Measurements from ENCODE around the gene CXADR.

The CXADR gene

DNA sequence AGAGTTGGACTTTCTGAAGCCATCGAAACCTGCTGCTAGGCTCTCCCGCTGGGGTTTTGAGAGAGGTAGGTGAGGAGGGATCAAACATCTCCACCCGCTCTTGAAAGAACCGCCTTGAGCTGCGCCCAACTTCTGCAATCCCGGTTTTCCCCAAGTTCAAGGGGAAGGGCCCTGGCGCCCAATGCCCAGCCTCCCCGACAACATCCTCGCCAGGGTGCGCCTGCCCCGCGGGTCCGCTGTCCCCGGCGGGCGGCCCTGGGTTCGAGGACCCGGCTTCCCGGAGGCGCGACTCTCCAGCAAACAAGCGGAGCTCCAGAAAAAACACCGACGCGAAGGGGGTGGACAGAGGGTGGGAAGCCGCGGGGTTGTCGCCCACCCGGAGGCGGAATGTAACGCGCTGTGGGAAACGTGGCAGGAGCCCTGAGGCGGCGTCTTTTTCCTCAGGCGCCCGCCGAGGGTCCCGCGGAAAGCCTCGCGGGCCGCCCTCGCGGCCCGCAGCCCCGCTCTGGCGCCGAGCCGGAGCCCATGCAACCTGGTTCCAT lies 99.3 kb downstream of the CXADR start:
- TF ChIP-seq FOXA1 (IDR thresholded peaks at IDR 0.05) (no peak), CTBP1 (IDR thresholded peaks at IDR 0.05; ENCODE audit: borderline replicate concordance) (no peak), BHLHE40 (IDR thresholded peaks at IDR 0.05; ENCODE audit: borderline replicate concordance) (no peak), ARNT (IDR thresholded peaks at IDR 0.05) (no peak), ZNF384 (IDR thresholded peaks at IDR 0.05) (no peak), PKNOX1 (IDR thresholded peaks at IDR 0.05) (no peak), TARDBP (IDR thresholded peaks at IDR 0.05) (no peak), SUZ12 (IDR thresholded peaks at IDR 0.05) (no peak), ELF4 (IDR thresholded peaks at IDR 0.05) (no peak), HDGF (IDR thresholded peaks at IDR 0.05; ENCODE audit: borderline replicate concordance) (no peak), FOXK2 (IDR thresholded peaks at IDR 0.05) (no peak), L3MBTL2 (conservative IDR thresholded peaks at IDR 0.05) (no peak), SP1 (IDR thresholded peaks at IDR 0.05) (no peak), LEF1 (IDR thresholded peaks at IDR 0.05; ENCODE audit: borderline replicate concordance) (no peak), FOXM1 (IDR thresholded peaks at IDR 0.05; ENCODE audit: borderline replicate concordance) (no peak), NFRKB (IDR thresholded peaks at IDR 0.05) (no peak)
- CTCF ChIA-PET = interaction anchor here (1.5 kb wide), 1 partner anchor 100 kb away, joined by 3 read pairs; the partner anchor contains the start of gene CXADR
- POLR2A ChIA-PET = interaction anchor here (1.5 kb wide), 1 partner anchor 10 kb away, joined by 5 read pairs; no protein-coding TSS in a partner anchor
- no peak for DNase-seq (ENCODE audit: extremely low spot score)

- DNase-seq (ENCODE audit: extremely low spot score) = peak; percentile 93
- ChIA-PET POLR2A (interaction anchor here (1.5 kb wide), 1 partner anchor 10 kb away, joined by 5 read pairs; no protein-coding TSS in a partner anchor), CTCF (interaction anchor here (1.5 kb wide), 1 partner anchor 100 kb away, joined by 3 read pairs; the partner anchor contains the start of gene CXADR)
- no peak for TF ChIP-seq FOXM1 (IDR thresholded peaks at IDR 0.05; ENCODE audit: borderline replicate concordance)
- TF ChIP-seq L3MBTL2 (conservative IDR thresholded peaks at IDR 0.05) = peak; percentile 69; the same call in 1 of the 2 replicates
These were observed 99.9 kb downstream of the CXADR start, which contains the start of gene BTG3 for GRCh38 chr21:17612565-17613241. TSS of gene BTG3 (minus strand) at chr21:17612901. CDS start at chr21:17609144, 3,757 bp downstream.

- DNase-seq (ENCODE audit: extremely low spot score) = peak; percentile 34
- CTCF ChIA-PET = no interaction called here
- TF ChIP-seq ZNF384 (IDR thresholded peaks at IDR 0.05) (no peak), L3MBTL2 (conservative IDR thresholded peaks at IDR 0.05) (peak; percentile 5)
- POLR2A ChIA-PET = no interaction called here
These were observed 100.4 kb downstream of the CXADR start for GRCh38 chr21:17613242-17613676.

- no peak for TF ChIP-seq BHLHE40 (IDR thresholded peaks at IDR 0.05; ENCODE audit: borderline replicate concordance)
- no peak for TF ChIP-seq PKNOX1 (IDR thresholded peaks at IDR 0.05)
- TF ChIP-seq SP1 (IDR thresholded peaks at IDR 0.05) = no peak
- no peak for TF ChIP-seq SUZ12 (IDR thresholded peaks at IDR 0.05)
- TF ChIP-seq TARDBP (IDR thresholded peaks at IDR 0.05) = no peak
- TF ChIP-seq HDGF (IDR thresholded peaks at IDR 0.05; ENCODE audit: borderline replicate concordance) = no peak
- no peak for TF ChIP-seq FOXM1 (IDR thresholded peaks at IDR 0.05; ENCODE audit: borderline replicate concordance)
- no peak for TF ChIP-seq ARNT (IDR thresholded peaks at IDR 0.05)
- TF ChIP-seq FOXA1 (IDR thresholded peaks at IDR 0.05) = no peak
- no peak for TF ChIP-seq FOXK2 (IDR thresholded peaks at IDR 0.05)
- no peak for TF ChIP-seq NFRKB (IDR thresholded peaks at IDR 0.05)
- TF ChIP-seq ZNF384 (IDR thresholded peaks at IDR 0.05) = no peak
- TF ChIP-seq LEF1 (IDR thresholded peaks at IDR 0.05; ENCODE audit: borderline replicate concordance) = no peak
- TF ChIP-seq ELF4 (IDR thresholded peaks at IDR 0.05) = no peak
- no peak for TF ChIP-seq L3MBTL2 (conservative IDR thresholded peaks at IDR 0.05)
- TF ChIP-seq CTBP1 (IDR thresholded peaks at IDR 0.05; ENCODE audit: borderline replicate concordance) = no peak
- DNase-seq (ENCODE audit: extremely low spot score) = no peak
- ChIA-PET POLR2A (no interaction called here), CTCF (no interaction called here)
These were observed 104.0 kb downstream of the CXADR start for GRCh38 chr21:17616831-17617230.

DNA sequence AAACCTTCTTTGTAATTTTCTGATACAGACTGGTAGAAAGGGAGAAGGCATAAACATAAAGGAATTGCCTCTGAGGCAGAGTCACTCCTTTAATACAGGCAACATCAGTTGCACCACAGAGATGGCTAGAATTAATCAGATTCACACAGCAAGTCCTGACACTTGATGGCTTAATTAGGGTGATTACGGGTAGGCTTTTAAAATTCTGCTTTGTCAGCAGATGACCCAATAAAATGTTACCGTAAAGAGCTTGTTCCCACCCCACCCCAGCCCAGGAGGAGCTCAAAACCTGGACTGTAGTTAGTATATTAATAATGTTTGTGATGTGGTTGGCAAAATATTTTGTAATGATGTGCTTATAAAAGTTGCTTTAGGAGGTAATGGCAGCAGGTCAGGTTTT lies 109.2 kb downstream of the CXADR start:
- TF ChIP-seq BHLHE40 (IDR thresholded peaks at IDR 0.05; ENCODE audit: borderline replicate concordance) = no peak
- TF ChIP-seq PKNOX1 (IDR thresholded peaks at IDR 0.05) = peak; percentile 64
- no peak for TF ChIP-seq TARDBP (IDR thresholded peaks at IDR 0.05)
- TF ChIP-seq ARNT (IDR thresholded peaks at IDR 0.05) = no peak
- ChIA-PET POLR2A (no interaction called here), CTCF (no interaction called here)
- DNase-seq (ENCODE audit: extremely low spot score) = no peak

DNA sequence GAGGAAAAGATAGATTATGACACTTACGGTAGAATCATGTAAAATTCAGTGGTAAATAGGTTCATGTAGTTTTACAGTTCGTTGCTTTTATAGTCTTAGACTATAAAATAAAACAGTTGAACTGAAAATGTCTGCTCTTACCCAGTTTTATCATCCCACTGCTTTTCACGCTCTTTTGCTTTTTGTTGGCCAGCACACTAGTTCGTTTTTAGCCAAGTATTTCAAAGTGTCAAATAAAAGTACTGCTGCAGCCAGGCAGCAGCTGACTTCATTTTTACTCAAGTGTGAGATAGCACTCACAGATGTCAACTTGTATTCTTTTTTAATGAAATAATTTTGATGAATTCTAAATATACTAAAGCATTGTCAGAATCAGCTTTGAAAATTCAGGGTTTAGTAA lies 118.4 kb downstream of the CXADR start:
- ChIA-PET POLR2A (no interaction called here), CTCF (no interaction called here)
- no peak for TF ChIP-seq LEF1 (IDR thresholded peaks at IDR 0.05; ENCODE audit: borderline replicate concordance)
- no peak for DNase-seq (ENCODE audit: extremely low spot score)

DNA sequence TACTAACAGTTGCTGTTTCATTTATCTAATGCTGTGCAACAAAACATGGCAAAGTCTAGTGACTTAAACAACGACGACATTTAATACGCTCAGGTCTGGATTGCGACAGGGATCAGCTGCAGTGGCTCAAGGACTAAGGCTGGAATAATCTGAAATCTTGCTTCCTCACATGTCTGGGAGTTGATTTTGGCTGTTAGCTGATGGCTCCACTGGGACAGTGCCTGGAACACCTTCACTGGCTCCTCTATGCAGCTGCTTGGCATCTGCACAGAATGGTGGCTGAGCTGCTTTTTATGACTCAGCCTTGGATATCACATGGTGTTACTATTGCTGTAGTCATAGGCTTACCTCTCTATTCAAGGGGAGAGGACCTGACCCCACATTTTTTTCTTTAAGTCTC lies 123.9 kb downstream of the CXADR start:
- no peak for DNase-seq (ENCODE audit: extremely low spot score)
- ChIA-PET POLR2A (no interaction called here), CTCF (no interaction called here)
- TF ChIP-seq SP1 (IDR thresholded peaks at IDR 0.05) (no peak), PKNOX1 (IDR thresholded peaks at IDR 0.05) (no peak), CTBP1 (IDR thresholded peaks at IDR 0.05; ENCODE audit: borderline replicate concordance) (no peak), LEF1 (IDR thresholded peaks at IDR 0.05; ENCODE audit: borderline replicate concordance) (no peak), BHLHE40 (IDR thresholded peaks at IDR 0.05; ENCODE audit: borderline replicate concordance) (no peak), ELF4 (IDR thresholded peaks at IDR 0.05) (no peak), FOXM1 (IDR thresholded peaks at IDR 0.05; ENCODE audit: borderline replicate concordance) (no peak), FOXK2 (IDR thresholded peaks at IDR 0.05) (no peak), L3MBTL2 (conservative IDR thresholded peaks at IDR 0.05) (no peak), FOXA1 (IDR thresholded peaks at IDR 0.05) (no peak), ZNF384 (IDR thresholded peaks at IDR 0.05) (no peak), ARNT (IDR thresholded peaks at IDR 0.05) (no peak), TARDBP (IDR thresholded peaks at IDR 0.05) (no peak), SUZ12 (IDR thresholded peaks at IDR 0.05) (no peak), HDGF (IDR thresholded peaks at IDR 0.05; ENCODE audit: borderline replicate concordance) (no peak), NFRKB (IDR thresholded peaks at IDR 0.05) (no peak)

Data from HEK293T (cell line).